Germinal center (tissue), 1 donor: ENCODE data around the gene RNASEH1.
"Not testable (repeated sequence)": the region's sequence is repeated elsewhere in the genome, so short reads cannot be mapped to it uniquely, and the experiment has no call there.

Experiments
- DNase-seq: peaks from one replicate; pipeline ENCODE4 v3.0.0; 2012; ENCODE audit warnings: mixed read lengths, low spot score

RNASEH1 gene

DNA sequence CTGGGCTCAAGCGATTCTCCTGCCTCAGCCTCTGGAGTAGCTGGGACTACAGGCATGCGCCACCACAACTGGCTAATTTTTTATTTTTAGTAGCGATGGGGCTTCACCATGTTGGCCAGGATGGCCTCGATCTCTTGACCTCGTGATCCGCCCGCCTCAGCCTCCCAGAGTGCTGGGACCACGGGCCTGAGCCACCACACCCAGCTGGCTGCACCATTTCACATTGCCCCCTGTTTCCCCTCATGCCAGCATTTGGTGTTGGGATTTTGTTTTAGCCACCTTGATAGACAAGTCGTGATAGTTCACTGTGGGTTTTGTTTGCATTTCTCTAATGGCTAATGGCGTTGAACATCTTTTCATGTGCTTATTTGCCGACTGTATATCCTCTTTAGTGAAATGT, 31.0 kb upstream of the RNASEH1 start:
- DNase-seq, result no peak

DNA sequence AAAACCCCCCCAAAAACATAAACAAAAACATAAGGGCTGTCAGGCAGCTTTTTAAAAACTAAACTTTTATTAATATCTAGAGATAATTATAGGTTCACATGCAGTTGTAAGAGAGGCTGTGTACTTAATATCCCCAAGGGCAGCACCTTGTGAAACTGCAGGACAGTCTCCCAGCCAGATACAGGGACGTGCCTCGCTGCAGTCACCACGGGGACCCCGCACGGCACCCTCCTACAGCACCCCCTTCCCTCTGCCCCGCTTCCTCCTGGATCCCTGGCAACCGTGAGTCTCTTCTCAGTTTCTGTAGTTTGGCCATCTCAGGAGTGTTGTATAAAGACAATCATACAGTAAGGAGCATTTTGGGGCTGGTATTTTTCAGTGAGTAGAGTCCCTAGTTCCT, 30.0 kb upstream of the RNASEH1 start:
- no peak for DNase-seq

DNA sequence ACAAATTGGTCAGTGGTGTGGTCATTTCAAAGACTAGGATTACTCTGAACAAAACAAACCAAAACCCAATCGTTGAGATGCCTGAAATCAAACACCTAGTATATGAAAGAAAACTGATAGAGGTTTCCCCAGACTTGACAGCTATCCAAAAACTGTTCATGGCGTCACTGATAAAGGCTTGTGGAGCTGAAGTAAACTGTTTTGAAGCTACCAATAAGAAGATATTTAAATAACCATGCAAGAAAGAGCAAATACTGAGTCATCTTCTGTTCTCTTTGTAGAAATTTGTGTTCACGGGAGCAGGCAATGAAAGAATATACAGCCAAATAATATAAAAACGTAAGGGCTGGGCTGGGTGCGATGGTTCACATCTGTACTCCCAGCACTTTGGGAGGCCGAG, 29.3 kb upstream of the RNASEH1 start:
- no peak for DNase-seq

DNA sequence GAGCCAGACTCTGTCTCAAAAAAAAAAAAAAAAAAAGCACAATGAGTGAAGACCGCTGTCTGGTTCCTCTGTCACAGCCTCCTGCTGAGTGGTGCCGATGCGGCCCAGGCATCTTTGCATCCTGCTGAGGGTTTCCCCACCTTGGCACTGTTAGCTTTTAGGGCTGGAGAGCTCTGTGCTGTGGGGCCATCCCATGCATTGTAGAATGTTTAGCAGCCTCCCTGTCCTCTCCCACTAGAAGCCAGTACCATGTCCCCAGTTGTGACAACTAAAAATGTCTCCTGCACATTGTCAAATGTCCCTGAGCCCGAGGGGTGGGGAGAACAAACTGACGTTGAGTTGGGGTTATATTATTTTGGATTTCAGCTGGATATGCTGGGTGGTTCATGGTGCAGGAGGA, 28.9 kb upstream of the RNASEH1 start:
- no peak for DNase-seq

GRCh38 chr2:3586220-3586619, 28.1 kb upstream of the RNASEH1 start:
- no peak for DNase-seq

DNA sequence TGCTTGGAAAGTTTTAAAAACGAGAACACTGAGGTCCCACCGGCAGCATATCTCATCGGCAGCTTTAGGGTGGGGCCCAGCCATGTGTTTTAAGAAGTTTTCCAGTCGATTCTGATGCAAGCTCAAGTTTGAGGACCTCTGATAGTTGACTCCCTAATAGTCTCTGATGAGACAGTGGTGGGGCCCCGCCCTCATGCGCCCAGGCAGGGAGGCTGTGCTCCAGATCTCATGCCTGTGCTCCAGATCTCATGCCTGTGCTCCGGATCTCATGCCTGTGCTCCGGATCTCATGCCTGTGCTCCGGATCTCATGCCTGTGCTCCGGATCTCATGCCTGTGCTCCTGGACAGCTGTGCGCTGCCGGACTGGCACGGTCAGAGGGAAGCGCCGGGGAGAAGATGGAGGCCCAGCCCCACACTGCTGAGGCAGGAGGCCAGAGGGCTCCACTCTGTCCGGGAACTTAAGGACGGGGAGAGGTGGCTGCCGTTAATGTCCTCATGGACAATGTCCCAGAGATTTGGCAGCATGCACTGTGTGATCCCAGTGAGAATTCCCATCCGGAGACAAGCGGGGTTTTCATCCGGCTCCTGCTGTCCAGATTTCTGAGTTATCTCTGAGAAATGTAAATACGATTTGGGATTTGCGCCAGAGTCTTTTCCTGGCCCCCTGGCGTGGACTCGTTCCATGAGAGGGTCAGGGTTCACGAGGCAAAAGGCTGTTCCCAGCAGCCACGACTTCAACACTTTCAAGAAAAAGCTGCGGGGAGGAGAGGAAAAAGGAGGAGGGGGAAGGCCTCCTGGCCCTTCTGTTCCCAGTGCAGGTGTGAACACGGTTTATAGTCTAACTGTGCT, 27.4 kb upstream of the RNASEH1 start:
- DNase-seq, result no peak

DNA sequence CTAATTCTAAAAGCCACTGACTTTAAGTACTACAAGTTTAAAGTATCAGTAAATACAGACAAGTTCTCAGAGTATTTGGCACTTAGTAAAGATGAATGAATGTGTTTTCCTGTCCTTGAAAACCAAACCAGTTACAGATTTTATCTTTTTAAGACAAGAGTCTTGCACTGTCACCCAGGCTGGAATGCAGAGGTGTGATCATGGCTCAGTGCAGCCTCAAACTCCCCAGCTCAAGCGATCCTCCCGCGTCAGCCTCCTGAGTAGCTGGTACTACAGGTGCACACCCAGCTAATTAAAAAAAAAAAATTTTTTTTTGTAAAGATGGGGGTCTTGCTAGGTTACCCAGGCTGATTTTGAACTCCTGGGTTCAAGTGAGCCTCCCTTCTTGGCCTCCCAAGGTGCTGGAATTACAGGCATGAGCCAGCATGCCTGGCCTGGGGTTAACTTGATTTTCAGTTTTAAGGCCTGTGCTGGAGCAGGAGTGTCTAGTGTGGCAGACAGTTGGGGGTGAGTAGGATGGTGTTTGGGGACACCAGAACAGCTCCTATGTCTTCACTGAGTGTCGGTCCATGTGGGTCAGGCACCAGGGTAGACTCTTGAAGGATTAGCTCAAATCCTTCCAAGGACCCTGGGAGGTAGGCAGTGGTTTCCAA, 26.6 kb upstream of the RNASEH1 start:
- no peak for DNase-seq

DNA sequence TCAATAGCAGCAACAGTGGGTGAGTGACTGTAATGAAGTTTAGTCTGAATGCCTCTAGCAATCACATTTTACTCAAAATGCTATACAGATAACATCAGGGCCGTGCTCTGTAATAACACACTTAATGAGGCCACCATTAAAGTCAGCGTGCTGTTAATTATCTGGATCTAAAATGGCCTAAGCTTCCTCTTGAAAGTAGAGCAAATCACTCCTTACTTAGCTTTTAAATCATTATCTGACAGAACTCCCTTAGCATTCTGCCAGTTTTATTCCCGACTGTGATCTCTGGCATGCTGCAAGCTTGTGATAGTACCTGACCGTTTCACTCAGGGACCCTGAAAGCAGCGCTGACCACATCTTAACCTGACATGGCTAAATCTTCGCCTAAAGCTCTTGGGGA, 25.9 kb upstream of the RNASEH1 start:
- no peak for DNase-seq

DNA sequence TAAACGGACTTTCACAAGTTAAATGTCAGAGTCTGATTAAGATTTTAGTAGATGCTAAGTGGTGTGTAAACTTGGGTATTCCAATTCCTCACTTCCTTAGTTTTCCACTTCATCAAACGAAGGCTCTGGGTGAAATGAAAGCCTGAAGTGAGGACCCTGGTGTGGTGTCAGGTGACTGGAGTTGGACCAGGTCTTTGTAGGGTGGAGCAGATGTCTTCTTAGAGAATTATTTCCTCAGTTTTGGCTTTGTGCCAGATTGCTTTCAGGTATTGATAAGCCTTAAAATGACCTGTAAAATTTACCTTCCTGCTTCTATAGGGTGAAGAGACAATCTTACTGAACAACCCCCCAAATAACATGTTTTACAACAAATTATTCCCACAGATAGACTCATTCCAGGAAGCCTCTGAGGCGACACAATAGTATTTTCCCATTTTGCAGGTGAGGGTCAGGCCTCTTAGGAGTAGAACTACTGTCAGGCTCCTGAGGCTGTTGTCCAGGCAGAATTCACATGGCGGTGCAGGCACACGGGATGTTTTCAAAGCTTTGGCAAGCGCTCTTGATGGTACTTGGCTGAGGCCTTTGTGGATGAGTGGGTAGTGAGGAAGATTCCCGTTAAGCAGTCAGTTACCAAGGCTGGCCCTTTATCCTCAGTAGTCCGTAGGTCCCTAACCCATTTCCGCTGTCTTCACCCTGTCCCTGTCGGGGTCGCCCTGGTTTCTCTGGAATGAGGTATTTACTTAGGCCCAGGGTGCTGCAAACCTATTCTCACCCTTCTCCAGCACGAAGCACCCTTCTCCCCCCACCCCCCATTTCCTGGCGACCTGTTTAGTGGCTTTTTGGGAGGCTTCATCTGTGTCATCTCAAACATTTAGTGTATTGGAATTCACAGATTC, 23.5 kb upstream of the RNASEH1 start:
- DNase-seq, result no peak

GRCh38 chr2:3580449-3580848, 22.3 kb upstream of the RNASEH1 start:
- no peak for DNase-seq

DNA sequence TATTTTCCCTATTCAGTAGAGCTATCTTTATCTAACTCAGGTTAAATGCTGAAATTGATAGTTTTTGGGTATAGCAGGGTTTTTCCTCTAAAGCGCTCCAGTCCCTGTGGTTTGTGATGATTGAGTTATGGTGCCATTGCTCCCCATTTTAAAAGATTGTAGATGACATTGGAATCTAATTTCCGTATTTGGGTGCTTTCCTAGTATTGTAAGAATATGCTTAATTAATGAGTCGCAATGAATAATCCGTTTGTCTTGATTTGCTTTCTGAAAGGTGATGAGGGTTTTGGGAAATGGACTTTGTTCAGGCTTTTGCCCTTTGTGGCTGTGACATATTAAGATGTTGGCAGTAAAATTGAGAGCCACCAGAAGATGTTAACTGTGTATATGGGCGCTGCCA, 20.9 kb upstream of the RNASEH1 start:
- no peak for DNase-seq

- DNase-seq, result not testable (repeated sequence)
These were observed 18.1 kb upstream of the RNASEH1 start for GRCh38 chr2:3576263-3576630.

DNA sequence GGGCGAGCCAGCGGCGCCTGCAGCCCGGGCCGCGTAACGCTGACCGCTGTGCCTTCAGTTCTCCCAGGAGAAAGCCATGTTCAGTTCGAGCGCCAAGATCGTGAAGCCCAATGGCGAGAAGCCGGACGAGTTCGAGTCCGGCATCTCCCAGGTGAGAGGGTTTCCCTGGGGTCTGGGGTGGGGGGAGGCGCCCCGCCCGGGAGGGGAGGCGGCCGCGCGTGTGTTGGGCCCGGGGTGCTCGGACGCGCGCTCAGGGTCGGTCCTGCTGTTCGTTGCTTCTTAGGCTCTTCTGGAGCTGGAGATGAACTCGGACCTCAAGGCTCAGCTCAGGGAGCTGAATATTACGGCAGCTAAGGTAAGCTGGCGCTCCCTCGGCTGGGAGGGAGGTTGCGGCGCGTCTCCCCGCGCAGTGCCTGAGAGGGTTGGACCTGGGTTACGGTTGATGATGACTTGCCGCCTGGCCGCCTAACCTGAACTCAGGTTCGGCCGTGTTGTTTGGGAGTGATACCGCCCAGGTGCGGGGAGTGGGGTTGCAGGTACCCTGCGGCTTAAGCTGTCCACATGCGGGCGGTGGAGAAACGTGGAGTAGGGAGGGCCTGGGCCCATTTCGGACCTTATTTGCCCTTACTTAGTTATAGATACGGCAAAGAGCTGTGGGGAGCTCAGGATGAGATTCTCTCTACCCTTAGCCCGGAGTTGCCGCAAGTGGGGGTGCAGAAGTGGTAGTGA, 17.6 kb upstream of the RNASEH1 start:
- DNase-seq, result peak; percentile 44

DNA sequence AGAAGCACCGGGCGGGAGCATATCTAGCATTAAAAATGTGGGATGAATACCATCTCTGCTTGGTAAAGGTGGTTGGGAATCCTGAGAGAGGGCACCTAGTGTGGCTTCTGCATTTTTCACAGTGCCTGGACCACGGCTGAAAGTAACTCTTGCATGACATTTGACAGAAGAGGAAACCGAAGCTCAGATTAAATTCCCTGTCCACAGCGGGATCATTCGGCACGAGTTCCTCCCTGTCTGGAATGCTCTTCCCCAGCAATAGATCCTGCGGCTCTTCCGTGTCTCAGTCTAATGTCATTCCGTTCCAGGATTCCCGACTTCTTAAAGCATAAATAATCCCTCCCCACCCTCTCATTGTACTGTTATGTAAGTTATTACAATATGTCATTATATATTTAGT, 16.0 kb upstream of the RNASEH1 start:
- DNase-seq, result no peak

DNA sequence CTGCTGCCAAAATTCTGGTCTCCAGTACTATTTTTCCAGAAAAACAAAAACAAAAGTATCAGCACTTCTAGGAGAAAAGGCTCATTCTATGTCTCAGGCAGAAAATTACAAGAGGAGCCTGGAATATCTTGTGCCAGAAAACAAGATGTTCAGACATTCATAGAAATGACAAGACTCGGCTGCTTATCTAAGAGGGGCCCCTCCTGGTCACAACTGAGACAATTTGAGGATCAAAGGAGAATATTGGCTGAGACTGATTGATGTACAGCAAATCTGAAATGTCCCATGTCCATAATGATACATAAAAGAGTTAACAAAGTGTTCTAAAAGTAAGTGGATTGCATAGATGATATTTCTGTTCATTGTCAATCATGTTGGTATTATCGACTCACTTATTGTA, 14.5 kb upstream of the RNASEH1 start:
- DNase-seq, result no peak

- DNase-seq, result no peak
These were observed 13.2 kb upstream of the RNASEH1 start for GRCh38 chr2:3571284-3571683.

DNA sequence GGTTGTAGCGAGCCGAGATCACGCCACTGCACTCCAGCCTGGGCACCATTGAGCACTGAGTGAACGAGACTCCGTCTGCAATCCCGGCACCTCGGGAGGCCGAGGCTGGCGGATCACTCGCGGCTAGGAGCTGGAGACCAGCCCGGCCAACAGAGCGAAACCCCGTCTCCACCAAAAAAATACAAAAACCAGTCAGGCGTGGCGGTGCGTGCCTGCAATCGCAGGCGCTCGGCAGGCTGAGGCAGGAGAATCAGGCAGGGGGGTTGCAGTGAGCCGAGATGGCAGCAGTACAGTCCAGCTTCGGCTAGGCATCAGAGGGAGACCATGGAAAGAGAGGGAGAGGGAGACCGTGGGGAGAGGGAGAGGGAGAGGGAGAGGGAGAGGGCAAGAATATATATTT, 11.5 kb upstream of the RNASEH1 start:
- not testable (repeated sequence) for DNase-seq

- DNase-seq, result no peak
These were observed 8.7 kb upstream of the RNASEH1 start for GRCh38 chr2:3566806-3567205.

DNA sequence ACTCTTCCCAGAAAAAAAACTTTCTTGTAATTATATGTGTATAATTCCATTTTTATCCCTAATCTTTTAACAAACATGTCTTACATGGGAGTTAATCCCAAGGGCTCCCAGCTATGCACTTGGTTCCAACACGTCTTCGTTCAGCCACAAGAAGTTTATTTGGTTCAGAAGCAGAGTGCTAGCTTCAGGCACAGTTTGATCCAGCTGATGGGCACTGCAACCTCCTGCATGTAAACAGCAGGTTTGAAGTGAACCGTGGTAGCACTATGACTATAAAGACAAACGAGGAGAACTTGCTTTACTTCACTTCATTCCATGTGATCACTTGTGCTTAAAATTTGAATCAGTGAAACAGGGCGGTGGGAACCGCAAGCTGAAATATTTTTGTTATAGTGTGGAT, 7.0 kb upstream of the RNASEH1 start:
- no peak for DNase-seq

DNA sequence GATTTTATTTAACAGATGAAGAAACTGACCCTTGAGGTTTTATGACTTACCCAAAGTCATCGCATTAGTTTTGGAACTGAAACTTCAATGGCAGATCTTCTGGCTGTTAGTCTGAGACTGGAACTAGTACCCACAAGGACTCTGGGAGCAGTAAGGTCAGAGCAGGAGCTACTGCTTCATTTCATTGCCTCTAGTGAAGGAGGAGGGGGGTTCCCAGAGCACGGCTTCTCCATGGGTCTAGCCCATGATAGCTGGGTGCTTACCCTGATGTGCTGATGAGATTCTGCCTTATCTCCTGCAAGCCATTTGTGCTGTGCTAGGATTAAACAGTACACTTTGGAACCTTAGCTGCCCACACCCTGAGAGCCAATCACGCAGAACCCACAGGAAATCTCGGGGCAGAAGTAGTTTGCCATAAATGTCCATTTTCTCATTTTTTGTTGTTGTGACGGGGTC, 5.4 kb upstream of the RNASEH1 start:
- DNase-seq, result peak; percentile 41

DNA sequence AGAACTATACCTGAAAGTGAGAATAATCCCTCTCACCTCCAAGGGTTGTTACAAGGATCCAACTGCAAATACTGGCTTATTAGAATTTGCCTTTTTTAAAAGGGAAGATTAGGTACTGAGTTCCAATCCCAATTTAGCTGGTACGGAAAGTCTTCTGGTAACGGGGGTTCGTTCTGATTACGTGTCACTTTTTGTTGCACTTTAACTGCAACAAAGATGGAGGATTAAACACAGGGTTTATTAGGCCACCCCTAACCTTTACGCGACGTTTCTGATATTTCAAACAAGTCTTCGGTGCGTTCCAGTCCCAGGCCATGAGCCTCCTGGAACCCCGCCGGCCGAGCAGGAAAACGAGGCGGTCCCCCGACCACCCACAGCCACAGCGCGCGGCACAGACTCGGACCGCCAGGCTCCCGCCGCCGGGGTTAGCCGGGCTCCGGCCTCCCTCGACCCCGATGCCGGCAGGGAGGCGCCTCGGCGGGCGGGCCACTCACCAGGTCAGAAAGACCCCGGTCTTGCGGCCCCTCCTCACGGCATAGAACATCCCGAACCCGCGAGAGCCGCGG, 411 bp downstream of the RNASEH1 start:
- no peak for DNase-seq

DNA sequence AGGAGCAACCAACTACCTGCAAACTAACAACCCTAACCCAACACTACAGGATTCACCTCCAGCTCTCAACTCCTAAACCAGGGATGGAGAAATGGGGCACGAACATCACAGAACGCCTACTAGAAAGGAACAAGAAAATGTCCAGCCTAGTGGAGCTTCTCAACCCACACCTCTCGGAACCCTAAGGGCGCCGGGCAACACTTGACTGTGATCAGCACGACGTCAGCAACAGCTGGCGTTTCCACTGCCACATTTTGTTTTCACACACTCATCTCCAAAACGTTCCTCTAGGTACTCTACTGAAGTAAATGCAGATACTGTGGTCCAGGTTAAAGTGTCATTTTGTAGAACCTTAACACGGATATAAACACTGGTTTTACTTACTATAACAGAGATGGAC, 4.2 kb downstream of the RNASEH1 start:
- DNase-seq, result no peak
